Measurements from ENCODE around the gene STIM2.

Gene STIM2

DNA sequence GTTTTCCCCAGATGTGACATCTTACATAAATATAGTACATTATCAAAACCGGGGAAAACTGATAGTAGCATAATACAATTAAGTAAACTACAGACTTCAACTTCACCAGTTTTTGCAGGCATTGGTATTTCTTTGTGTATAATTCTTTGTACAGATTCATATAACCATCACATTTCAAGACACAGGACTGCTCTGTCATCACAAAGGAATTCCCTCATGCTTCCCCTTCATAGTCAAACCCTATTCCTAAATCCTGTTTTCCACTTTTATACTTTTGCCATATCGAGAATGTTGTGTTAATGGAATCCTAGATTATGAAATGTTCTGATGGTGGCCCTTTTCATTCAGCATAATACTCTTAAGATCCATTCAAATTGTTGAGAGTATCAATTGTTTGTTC is 36.0 kb downstream of the STIM2 start:
- TF ChIP-seq CREB1 (IDR thresholded peaks at IDR 0.05; ENCODE audit: low read depth) (no peak), EP300 (IDR thresholded peaks at IDR 0.05; ENCODE audit: borderline replicate concordance) (no peak), TCF12 (IDR thresholded peaks at IDR 0.05; ENCODE audit: low read depth) (no peak), CEBPB (IDR thresholded peaks at IDR 0.05) (no peak), YY1 (IDR thresholded peaks at IDR 0.05; ENCODE audit: low read depth) (no peak), ZBTB7A (IDR thresholded peaks at IDR 0.05; ENCODE audit: low read depth) (no peak), TAF1 (IDR thresholded peaks at IDR 0.05; ENCODE audit: low read depth) (no peak), NFIC (IDR thresholded peaks at IDR 0.05) (no peak)
- TF ChIP-seq, protein P1, sequence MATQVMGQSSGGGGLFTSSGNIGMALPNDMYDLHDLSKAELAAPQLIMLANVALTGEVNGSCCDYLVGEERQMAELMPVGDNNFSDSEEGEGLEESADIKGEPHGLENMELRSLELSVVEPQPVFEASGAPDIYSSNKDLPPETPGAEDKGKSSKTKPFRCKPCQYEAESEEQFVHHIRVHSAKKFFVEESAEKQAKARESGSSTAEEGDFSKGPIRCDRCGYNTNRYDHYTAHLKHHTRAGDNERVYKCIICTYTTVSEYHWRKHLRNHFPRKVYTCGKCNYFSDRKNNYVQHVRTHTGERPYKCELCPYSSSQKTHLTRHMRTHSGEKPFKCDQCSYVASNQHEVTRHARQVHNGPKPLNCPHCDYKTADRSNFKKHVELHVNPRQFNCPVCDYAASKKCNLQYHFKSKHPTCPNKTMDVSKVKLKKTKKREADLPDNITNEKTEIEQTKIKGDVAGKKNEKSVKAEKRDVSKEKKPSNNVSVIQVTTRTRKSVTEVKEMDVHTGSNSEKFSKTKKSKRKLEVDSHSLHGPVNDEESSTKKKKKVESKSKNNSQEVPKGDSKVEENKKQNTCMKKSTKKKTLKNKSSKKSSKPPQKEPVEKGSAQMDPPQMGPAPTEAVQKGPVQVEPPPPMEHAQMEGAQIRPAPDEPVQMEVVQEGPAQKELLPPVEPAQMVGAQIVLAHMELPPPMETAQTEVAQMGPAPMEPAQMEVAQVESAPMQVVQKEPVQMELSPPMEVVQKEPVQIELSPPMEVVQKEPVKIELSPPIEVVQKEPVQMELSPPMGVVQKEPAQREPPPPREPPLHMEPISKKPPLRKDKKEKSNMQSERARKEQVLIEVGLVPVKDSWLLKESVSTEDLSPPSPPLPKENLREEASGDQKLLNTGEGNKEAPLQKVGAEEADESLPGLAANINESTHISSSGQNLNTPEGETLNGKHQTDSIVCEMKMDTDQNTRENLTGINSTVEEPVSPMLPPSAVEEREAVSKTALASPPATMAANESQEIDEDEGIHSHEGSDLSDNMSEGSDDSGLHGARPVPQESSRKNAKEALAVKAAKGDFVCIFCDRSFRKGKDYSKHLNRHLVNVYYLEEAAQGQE (IDR thresholded peaks at IDR 0.05; ENCODE audit: low read depth): no peak
- TF ChIP-seq, protein P2, sequence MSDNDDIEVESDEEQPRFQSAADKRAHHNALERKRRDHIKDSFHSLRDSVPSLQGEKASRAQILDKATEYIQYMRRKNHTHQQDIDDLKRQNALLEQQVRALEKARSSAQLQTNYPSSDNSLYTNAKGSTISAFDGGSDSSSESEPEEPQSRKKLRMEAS (IDR thresholded peaks at IDR 0.05): no peak

DNA sequence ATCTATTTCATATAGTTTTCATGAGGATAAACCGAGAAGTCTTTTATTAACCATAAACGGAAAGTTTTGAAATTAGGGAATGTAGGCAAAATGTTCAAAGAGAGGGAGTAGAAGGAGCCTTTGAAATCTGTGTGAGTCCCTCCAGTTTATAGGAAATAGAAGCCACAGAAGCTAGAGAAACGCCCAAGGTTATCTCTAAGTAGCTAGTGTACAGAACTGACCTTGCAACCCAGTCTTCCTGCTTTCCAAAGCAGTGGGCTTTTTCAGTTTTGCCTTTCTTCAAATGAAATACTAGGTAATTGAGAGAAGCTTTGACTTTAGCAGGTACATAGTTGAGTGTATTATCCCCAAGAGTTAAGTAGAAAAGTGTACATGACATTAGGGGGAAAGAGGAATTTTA is 39.4 kb downstream of the STIM2 start:
- TF ChIP-seq, protein P3, sequence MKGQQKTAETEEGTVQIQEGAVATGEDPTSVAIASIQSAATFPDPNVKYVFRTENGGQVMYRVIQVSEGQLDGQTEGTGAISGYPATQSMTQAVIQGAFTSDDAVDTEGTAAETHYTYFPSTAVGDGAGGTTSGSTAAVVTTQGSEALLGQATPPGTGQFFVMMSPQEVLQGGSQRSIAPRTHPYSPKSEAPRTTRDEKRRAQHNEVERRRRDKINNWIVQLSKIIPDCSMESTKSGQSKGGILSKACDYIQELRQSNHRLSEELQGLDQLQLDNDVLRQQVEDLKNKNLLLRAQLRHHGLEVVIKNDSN (IDR thresholded peaks at IDR 0.05): no peak
- TF ChIP-seq FOXM1 (IDR thresholded peaks at IDR 0.05; ENCODE audit: borderline replicate concordance, low read depth) (no peak), RAD21 (IDR thresholded peaks at IDR 0.05; ENCODE audit: low read depth) (no peak), NFIC (IDR thresholded peaks at IDR 0.05) (no peak), YY1 (IDR thresholded peaks at IDR 0.05; ENCODE audit: low read depth) (no peak), ZBTB7A (IDR thresholded peaks at IDR 0.05; ENCODE audit: low read depth) (no peak), EP300 (IDR thresholded peaks at IDR 0.05; ENCODE audit: borderline replicate concordance) (no peak), EGR1 (IDR thresholded peaks at IDR 0.05) (no peak), TEAD4 (IDR thresholded peaks at IDR 0.05) (no peak), TAF1 (IDR thresholded peaks at IDR 0.05; ENCODE audit: low read depth) (no peak), CEBPB (IDR thresholded peaks at IDR 0.05) (no peak), CREB1 (IDR thresholded peaks at IDR 0.05; ENCODE audit: low read depth) (no peak), TCF12 (IDR thresholded peaks at IDR 0.05; ENCODE audit: low read depth) (no peak)
- TF ChIP-seq, protein P1 (IDR thresholded peaks at IDR 0.05; ENCODE audit: low read depth): no peak
- TF ChIP-seq, protein P2 (IDR thresholded peaks at IDR 0.05): no peak

DNA sequence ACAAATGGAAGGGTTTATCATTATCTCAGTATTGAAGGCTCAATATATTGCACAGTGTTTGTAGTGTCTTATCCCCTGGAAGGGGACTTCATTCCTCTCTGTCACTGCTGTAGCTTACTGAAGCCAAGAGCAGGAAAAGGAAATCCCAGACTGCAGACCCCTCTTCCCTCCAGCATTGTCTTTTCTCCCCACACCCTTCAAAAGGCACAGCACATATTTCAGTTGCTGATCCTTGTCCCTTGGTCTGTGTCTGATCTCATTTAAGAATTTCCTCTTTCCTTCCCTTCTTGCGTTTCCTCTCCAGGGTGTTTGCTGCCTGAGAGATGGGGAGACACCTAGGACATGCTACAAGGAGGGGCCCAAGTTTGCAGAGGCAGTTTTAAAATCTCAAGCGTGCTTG is 40.1 kb downstream of the STIM2 start:
- no peak for TF ChIP-seq CREB1 (IDR thresholded peaks at IDR 0.05; ENCODE audit: low read depth)
- no peak for TF ChIP-seq TEAD4 (IDR thresholded peaks at IDR 0.05)
- no peak for TF ChIP-seq ZBTB7A (IDR thresholded peaks at IDR 0.05; ENCODE audit: low read depth)

DNA sequence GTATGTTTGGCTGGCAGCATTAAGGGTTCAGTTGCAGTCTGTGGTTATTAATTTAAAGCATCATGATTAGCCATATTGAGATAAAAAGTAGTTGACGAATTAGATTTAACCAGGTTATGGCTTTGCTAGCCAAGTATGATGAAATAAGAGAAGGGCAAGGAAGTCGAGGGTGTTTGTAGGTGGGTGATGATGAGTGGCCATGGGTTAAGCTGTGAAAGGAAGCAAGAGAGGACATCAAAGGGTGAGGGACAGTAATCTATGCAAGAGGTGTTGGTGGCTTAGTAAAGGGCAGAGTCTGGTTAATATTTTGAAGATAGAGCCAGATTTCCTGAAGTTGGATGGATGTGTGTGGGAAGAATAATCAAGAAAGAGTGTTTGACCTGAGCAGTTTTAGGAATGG is 44.5 kb downstream of the STIM2 start:
- TF ChIP-seq, protein P2 (IDR thresholded peaks at IDR 0.05): no peak
- TF ChIP-seq CREB1 (IDR thresholded peaks at IDR 0.05; ENCODE audit: low read depth) (no peak), TAF1 (IDR thresholded peaks at IDR 0.05; ENCODE audit: low read depth) (no peak), TCF12 (IDR thresholded peaks at IDR 0.05; ENCODE audit: low read depth) (no peak), TEAD4 (IDR thresholded peaks at IDR 0.05) (no peak), EGR1 (IDR thresholded peaks at IDR 0.05) (no peak), ZBTB7A (IDR thresholded peaks at IDR 0.05; ENCODE audit: low read depth) (no peak), NFIC (IDR thresholded peaks at IDR 0.05) (no peak), EP300 (IDR thresholded peaks at IDR 0.05; ENCODE audit: borderline replicate concordance) (no peak), YY1 (IDR thresholded peaks at IDR 0.05; ENCODE audit: low read depth) (no peak), RAD21 (IDR thresholded peaks at IDR 0.05; ENCODE audit: low read depth) (no peak), FOXM1 (IDR thresholded peaks at IDR 0.05; ENCODE audit: borderline replicate concordance, low read depth) (no peak), CEBPB (IDR thresholded peaks at IDR 0.05) (no peak)
- TF ChIP-seq, protein P1 (IDR thresholded peaks at IDR 0.05; ENCODE audit: low read depth): no peak
- TF ChIP-seq, protein P3 (IDR thresholded peaks at IDR 0.05): no peak
